Testis (tissue), 3 donors: ENCODE data around the gene SERPINA4. TPM values are rescaled to one million over a fixed set of nuclear protein-coding genes. Genes with fewer than 3 reads are reported as not detected.
A peak's percentile ranks its signal among the peaks of the same experiment; 100 is the strongest.

Experiments used
- DNase-seq: peaks from one replicate; pipeline ENCODE4 v3.0.0-alpha.2; 2019
- H3K27ac ChIP-seq, 2 donors: fragments of 200-600 bp; sonication (generic); one replicate each; pipeline ENCODE4 v1.5.1; 2019
- H3K27me3 ChIP-seq: fragments of 200-600 bp; sonication (generic); one replicate; pipeline ENCODE4 v1.5.1; 2019
- H3K36me3 ChIP-seq: fragments of 200-600 bp; sonication (generic); one replicate; pipeline ENCODE4 v1.5.1; 2017; ENCODE audit warnings: low read depth; ENCODE audit errors: missing control alignments
- H3K4me1 ChIP-seq: fragments of 200-600 bp; sonication (generic); one replicate; pipeline ENCODE4 v1.5.1; 2019
- H3K4me3 ChIP-seq, 2 donors: fragments of 200-600 bp; sonication (generic); one replicate each; pipeline ENCODE4 v1.5.1; 2017 to 2019
- H3K9me3 ChIP-seq: fragments of 200-600 bp; sonication (generic); one replicate; pipeline ENCODE4 v1.5.1; 2017
- CTCF ChIP-seq, 3 experiments: fragments of 450-650 bp in 2 of 3; fragments of 200-600 bp in 1 of 3; sonication (generic) in 1 of 3; IDR thresholded peaks; one replicate each; pipeline ENCODE4 v1.5.1; 2016 to 2019; ENCODE audit warnings: antibody characterized with exemption in 3 of 3, mild to moderate bottlenecking in 2 of 3, moderate library complexity in 1 of 3
- POLR2A ChIP-seq: fragments of 450-650 bp; IDR thresholded peaks from one replicate; pipeline ENCODE4 v1.6.1; 2017; ENCODE audit warnings: antibody characterized with exemption, mild to moderate bottlenecking, moderate library complexity
- WGBS, 2 donors: methylation state at CpG; one replicate each; pipeline ENCODE4 v1.1.5; 2018; 5-methylcytosine and 5-hydroxymethylcytosine counted together
- intact Hi-C: fragments of 100-400 bp; cut with DNase I; formaldehyde crosslinking; loops from one replicate; pipeline ENCODE4 v1.15.1; 2023; ENCODE audit warnings: low total_unique reads
- polyA plus RNA-seq: library from polyadenylated mRNA; stranded (reverse); fragments of 350-450 nt; fragmentation: Illumina TruSeq; extraction: RNeasy Lipid Tissue Mini Kit (QIAGEN cat#74804); gene quantifications from one replicate; pipeline ENCODE4 v1.2.3, GENCODE V29; 2014; ENCODE audit warnings: low read depth, low replicate concordance; ENCODE audit not compliant: insufficient read depth
- total RNA-seq, 2 donors: library from RNA; depleted of rRNA; stranded (reverse); fragments of >200 nt; gene quantifications; one replicate each; pipeline ENCODE4 v1.2.3, GENCODE V29; 2016

SERPINA4 gene
- total and polyA plus RNA-seq, 3 donors from 2014 or later = 0.19 to 0.25 TPM; not detected in 1

- Histone ChIP-seq H3K4me3 (no peak overlapping the region), H3K4me1 (peaks cover 21% of the 10 kb centered on the region), H3K36me3 (no peaks in the 10 kb centered on the region), H3K27ac (no peak overlapping the region), H3K27me3 (no peaks in the 10 kb centered on the region), H3K9me3 (no peaks in the 10 kb centered on the region)
- intact Hi-C loops = no loop called here
- no peak for DNase-seq
- TF ChIP-seq POLR2A (no peak), CTCF (IDR thresholded peaks at IDR 0.05) (no peak)
- WGBS, 2 donors = 91 to 94% methylated on average over 5 of the region's 5 CpGs
These were observed 49.9 kb downstream of the SERPINA4 start for GRCh38 chr14:94611179-94611578.

- Histone ChIP-seq H3K36me3 (no peaks in the 10 kb centered on the region), H3K4me3 (no peak within 1 kb of the TSS), H3K4me1 (peaks cover 13% of the 10 kb centered on the region), H3K27ac (no peak within 1 kb of the TSS), H3K27me3 (no peaks in the 10 kb centered on the region), H3K9me3 (no peaks in the 10 kb centered on the region)
- intact Hi-C loops = no loop called here
- TF ChIP-seq POLR2A (no peak), CTCF (IDR thresholded peaks at IDR 0.05) (no peak)
- WGBS, 2 donors = 40 to 53% methylated on average over 4 of the region's 4 CpGs
- peak; percentile 57 for DNase-seq
These were observed 50.9 kb downstream of the SERPINA4 start, which contains the start of gene SERPINA3 for GRCh38 chr14:94612174-94612573. TSS of gene SERPINA3 (plus strand) at chr14:94612391. CDS start at chr14:94614442, 2,051 bp downstream.

- Histone ChIP-seq H3K27ac (no peak overlapping the region), H3K27me3 (no peaks in the 10 kb centered on the region), H3K4me1 (peaks cover 13% of the 10 kb centered on the region), H3K4me3 (no peak overlapping the region), H3K36me3 (no peaks in the 10 kb centered on the region), H3K9me3 (no peaks in the 10 kb centered on the region)
- intact Hi-C loops = no loop called here
- TF ChIP-seq CTCF (IDR thresholded peaks at IDR 0.05) = no peak
- TF ChIP-seq POLR2A = no peak
- DNase-seq = peak; percentile 26
- WGBS, 2 donors = 63 to 64% methylated on average over 9 of the region's 9 CpGs
These were observed 51.6 kb downstream of the SERPINA4 start for GRCh38 chr14:94612580-94613554.

GRCh38 chr14:94613720-94614644 lies 52.7 kb downstream of the SERPINA4 start:
- WGBS, 2 donors = 94 to 95% methylated on average over 19 to 20 of the region's 20 CpGs
- Histone ChIP-seq H3K27ac (no peak overlapping the region), H3K4me3 (no peak overlapping the region), H3K9me3 (no peaks in the 10 kb centered on the region), H3K4me1 (peaks cover 13% of the 10 kb centered on the region), H3K36me3 (no peaks in the 10 kb centered on the region), H3K27me3 (no peaks in the 10 kb centered on the region)
- no peak for DNase-seq
- intact Hi-C loops = no loop called here
- no peak for TF ChIP-seq POLR2A
- no peak for TF ChIP-seq CTCF (IDR thresholded peaks at IDR 0.05)
